WI38 (cell line): Measurements from ENCODE around the gene IGF1R.

Experiments used
- H3K4me3 ChIP-seq: 2 replicates; pipeline ENCODE4 v1.5.1; 2011; ENCODE audit warnings: low read depth, mild to moderate bottlenecking, control low read depth, low read length
- TF ChIP-seq, protein P1 (sequence below): IDR thresholded peaks from 2 replicates; pipeline ENCODE4 v1.5.1; 2012; ENCODE audit warnings: low read depth, mild to moderate bottlenecking, control low read depth, low read length

IGF1R gene

DNA sequence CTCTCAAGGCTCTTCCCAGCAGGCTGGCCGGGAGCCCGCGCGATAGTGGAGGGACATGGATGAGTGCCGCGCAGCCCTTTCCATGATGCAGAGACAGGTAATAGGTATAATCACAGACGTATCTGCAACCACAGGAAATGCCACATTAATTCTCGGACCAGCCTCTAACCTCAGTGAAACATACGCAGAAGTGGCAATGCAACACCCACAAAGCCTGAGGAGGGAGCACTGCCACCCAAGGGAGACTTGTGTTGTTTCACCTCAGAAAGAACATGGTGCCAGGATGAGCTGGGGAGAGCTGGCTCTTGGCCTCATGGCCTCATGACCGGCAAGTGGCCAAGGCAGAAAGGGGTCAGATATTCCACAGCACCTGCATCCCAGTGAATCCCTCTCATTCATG lies 320.2 kb downstream of the IGF1R start:
- TF ChIP-seq, protein P1, sequence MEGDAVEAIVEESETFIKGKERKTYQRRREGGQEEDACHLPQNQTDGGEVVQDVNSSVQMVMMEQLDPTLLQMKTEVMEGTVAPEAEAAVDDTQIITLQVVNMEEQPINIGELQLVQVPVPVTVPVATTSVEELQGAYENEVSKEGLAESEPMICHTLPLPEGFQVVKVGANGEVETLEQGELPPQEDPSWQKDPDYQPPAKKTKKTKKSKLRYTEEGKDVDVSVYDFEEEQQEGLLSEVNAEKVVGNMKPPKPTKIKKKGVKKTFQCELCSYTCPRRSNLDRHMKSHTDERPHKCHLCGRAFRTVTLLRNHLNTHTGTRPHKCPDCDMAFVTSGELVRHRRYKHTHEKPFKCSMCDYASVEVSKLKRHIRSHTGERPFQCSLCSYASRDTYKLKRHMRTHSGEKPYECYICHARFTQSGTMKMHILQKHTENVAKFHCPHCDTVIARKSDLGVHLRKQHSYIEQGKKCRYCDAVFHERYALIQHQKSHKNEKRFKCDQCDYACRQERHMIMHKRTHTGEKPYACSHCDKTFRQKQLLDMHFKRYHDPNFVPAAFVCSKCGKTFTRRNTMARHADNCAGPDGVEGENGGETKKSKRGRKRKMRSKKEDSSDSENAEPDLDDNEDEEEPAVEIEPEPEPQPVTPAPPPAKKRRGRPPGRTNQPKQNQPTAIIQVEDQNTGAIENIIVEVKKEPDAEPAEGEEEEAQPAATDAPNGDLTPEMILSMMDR, result no peak
- H3K4me3 ChIP-seq, result no peak overlapping the region

DNA sequence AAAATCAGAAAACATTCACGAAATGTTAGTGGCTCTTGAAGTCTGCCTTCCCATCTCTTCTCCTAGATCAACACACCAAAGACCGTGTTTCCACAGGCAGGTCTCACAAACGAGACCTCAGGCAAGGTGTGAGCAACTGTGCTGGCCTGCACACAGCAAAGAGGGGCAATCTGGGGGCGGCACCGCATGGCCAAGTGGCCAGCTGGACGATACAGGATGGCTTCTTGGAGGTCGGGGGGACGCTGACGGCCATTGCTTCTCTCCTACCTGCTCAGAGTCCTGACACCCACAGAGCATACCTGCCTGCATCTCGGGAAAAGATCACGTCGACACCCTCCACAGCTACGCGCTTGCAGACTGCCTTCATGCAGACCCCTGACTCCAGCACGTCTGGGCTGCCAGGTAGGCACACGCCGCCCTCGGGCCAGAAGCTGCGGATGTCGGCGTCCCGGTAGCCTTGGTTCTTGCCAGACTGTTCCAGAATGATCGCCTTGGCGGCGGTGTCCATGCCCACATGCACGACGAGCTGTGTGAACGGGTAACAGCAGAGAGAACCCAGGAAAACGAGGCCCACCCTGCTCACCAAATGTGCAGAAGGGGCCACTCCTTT lies 320.9 kb downstream of the IGF1R start:
- H3K4me3 ChIP-seq, result no peak overlapping the region
- TF ChIP-seq, protein P1, result no peak

DNA sequence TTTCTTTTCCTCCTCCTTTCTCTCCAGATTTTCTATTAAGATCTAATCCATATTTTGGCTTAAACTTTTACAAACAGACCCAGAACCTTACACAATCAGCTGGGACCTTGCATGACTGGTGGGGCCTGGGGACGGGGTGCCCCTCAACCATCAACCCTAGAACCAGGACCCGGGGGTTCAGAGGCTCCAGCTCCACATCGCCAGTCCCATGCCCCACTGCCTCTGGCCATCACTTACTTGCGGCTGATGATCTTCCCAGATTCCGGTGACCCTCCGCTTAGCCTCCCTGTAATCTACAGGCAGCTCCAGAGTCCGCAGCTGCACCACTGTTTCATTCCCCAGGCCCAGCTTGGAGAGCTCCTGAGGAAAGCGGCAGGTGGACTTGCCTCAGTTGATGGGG lies 322.5 kb downstream of the IGF1R start:
- TF ChIP-seq, protein P1, result no peak
- no peak overlapping the region for H3K4me3 ChIP-seq

DNA sequence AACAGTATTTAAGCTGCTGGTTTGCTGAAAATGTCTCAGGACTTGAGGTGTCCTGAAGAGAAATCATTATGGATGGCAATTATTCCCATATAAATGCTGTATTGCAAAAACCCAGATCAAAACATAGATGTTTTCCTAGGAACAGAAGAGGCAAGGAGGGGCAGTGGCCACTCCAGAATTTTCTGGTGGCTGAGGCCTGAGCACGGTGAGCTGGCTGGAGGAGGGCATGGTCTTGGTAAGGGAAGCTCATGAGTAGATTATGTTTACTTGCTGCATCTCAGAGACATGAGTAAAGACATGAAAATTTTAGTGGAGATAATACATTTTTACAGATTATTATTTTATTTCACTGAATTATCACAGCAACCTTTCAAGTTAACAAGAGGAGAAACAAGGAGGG lies 328.2 kb downstream of the IGF1R start:
- no peak overlapping the region for H3K4me3 ChIP-seq
- TF ChIP-seq, protein P1, result no peak

DNA sequence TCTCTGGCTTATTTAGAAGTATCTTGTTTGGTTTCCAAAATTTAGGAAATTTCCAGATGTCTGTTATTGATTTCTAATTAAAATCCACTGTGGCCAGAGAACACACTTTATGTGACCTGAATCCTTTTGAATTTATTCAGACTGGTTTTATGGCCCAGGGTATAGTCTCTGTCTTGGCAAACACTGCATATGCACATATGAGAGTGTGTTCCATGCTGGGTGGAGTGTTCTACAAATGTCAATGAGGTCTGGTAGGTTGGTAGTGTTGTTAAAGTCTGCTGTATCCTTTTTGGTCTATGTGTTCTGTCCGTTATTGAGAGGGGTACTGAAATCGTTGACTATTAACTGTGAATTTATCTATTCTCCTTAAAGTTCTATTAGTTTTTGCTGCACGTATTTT lies 329.1 kb downstream of the IGF1R start:
- H3K4me3 ChIP-seq, result no peak overlapping the region
- TF ChIP-seq, protein P1, result no peak

DNA sequence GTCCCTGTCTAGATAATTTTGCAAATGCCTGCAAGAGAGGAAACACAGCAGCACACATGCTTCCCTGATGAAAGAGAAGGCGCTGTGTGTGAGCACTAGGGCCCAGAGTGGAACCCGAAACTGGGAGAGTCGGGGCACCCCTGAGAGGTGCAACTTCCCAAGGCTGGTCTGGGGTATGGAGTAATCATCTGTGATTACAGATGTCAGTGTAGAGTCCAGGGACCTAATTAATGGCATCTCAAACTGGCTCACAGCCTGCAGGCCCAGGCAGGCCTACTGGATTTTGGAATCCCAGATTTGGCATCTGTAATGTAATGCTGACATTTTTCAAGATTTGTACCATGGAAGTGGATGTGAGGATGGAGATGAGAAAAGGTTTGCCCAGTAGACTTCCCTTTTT lies 329.8 kb downstream of the IGF1R start:
- H3K4me3 ChIP-seq, result no peak overlapping the region
- TF ChIP-seq, protein P1, result no peak

- no peak overlapping the region for H3K4me3 ChIP-seq
- TF ChIP-seq, protein P1, result no peak
These were observed 332.5 kb downstream of the IGF1R start for GRCh38 chr15:98980899-98981228.
